Uterus (tissue), 2 donors: Measurements from ENCODE around the gene LTF.

ENCODE experiments used
- POLR2A ChIP-seq, 2 donors: fragments of 450-650 bp; IDR thresholded peaks; one replicate each; pipeline ENCODE4 v1.6.1; 2016; ENCODE audit warnings: antibody characterized with exemption in 2 of 2, mild to moderate bottlenecking in 1 of 2, moderate library complexity in 1 of 2
- TF ChIP-seq, protein P1 (sequence below), 4 experiments: fragments of 200-600 bp in 2 of 4; fragments of 450-650 bp in 2 of 4; sonication (generic) in 2 of 4; IDR thresholded peaks; one replicate each; pipeline ENCODE4 v1.5.1; 2016 to 2019; ENCODE audit warnings: antibody characterized with exemption in 4 of 4, mild to moderate bottlenecking in 2 of 4, moderate library complexity in 1 of 4

DNA sequence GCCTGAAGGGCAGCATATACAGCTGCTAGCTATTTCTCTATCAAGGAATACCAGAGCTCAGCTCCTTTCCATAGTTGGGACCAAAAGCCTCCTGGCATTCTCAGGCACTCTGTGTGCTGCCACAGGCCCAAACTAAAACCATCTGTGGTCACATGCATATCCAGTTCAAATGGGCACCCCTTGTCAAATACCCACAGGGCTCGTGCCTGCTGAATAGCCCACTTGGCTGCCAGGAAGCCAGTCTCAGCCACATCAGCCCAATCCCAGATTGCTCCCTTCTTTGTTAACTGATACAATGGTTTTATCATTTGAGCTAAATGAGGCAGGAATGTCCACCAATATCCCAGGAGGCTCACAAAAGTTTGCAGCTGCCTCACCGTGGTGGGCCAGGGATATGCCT is 43.8 kb downstream of the LTF start:
- TF ChIP-seq, protein P1, sequence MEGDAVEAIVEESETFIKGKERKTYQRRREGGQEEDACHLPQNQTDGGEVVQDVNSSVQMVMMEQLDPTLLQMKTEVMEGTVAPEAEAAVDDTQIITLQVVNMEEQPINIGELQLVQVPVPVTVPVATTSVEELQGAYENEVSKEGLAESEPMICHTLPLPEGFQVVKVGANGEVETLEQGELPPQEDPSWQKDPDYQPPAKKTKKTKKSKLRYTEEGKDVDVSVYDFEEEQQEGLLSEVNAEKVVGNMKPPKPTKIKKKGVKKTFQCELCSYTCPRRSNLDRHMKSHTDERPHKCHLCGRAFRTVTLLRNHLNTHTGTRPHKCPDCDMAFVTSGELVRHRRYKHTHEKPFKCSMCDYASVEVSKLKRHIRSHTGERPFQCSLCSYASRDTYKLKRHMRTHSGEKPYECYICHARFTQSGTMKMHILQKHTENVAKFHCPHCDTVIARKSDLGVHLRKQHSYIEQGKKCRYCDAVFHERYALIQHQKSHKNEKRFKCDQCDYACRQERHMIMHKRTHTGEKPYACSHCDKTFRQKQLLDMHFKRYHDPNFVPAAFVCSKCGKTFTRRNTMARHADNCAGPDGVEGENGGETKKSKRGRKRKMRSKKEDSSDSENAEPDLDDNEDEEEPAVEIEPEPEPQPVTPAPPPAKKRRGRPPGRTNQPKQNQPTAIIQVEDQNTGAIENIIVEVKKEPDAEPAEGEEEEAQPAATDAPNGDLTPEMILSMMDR (IDR thresholded peaks at IDR 0.05): no peak
- no peak for TF ChIP-seq POLR2A (IDR thresholded peaks at IDR 0.05)
